ENCODE data around the gene GFOD1.

GRCh38 chr6:13328875-13329183 lies 158.6 kb downstream of the GFOD1 start:
- TF ChIP-seq CTCF (conservative IDR thresholded peaks at IDR 0.05; ENCODE audit: low read length) (no peak), EZH2phosphoT487 (IDR thresholded peaks at IDR 0.05; ENCODE audit: borderline replicate concordance) (no peak)
